ENCODE results near the gene KCNMA1. TPM values are rescaled to one million over a fixed set of nuclear protein-coding genes. Genes with fewer than 3 reads are reported as not detected.

Gene KCNMA1
- total and polyA plus RNA-seq, 9 of the 15 experiments (the other 6 are each of a cell fraction or from before 2014, with no cell fraction given): 0.01 to 0.95 (median 0.15) TPM; not detected in 4

DNA sequence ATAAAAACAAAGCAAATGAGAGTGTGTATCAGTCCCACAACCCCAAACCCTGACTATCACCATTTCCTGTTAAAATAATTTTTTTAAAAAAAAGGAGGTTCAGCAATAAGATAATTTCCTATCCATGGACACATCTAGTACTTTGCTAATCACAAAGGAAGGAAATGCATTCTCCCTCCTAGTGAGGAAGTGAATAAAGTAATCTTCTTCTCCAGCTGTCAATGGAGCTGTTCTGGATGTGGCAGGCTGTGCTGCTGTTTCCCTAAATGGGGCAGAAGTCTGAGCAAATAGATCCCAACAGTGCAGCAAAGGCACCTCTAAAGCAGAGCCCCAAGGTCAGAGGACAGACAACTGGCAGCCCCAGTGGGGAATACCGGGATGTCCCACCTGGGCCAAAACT, 540.0 kb downstream of the KCNMA1 start:
- no peak for TF ChIP-seq HDAC2 (IDR thresholded peaks at IDR 0.05)
- TF ChIP-seq NFIC (IDR thresholded peaks at IDR 0.05): no peak
- TF ChIP-seq LCOR (CRISPR knock-in tag; IDR thresholded peaks at IDR 0.05): no peak
- no peak for TF ChIP-seq KLF6 (CRISPR knock-in tag; IDR thresholded peaks at IDR 0.05; ENCODE audit: borderline replicate concordance)
- 0% methylated on average over 1 of the region's 1 CpG for WGBS (ENCODE audit: insufficient coverage, low coverage, missing lambda C conversion rate)
- in situ Hi-C loops (cut with MboI): no loop called here
- no peak for FAIRE-seq
- no peak overlapping the region for H3K4me3 ChIP-seq
- DNase-seq (ENCODE audit: extremely low read depth in 1 of 4, low spot score in 3 of 4): no peak
- ChIA-PET CTCF (ENCODE audit: low intra/inter-chr PET ratio) (no interaction called here), POLR2A (no interaction called here)
- BruUV-seq (replicated peaks): no TSS peak
- H2AFZ ChIP-seq (ENCODE audit: low read depth, low read length): no peak overlapping the region
- no peaks in the 10 kb centered on the region for H4K20me1 ChIP-seq (replicated peaks; ENCODE audit: control insufficient read depth, insufficient read depth, low read length)
- H3K9me1 ChIP-seq (ENCODE audit: control insufficient read depth, insufficient read depth, low read length): no peaks in the 10 kb centered on the region
- no peaks in the 10 kb centered on the region for H3K4me1 ChIP-seq (replicated peaks in 1 of 2; ENCODE audit: control insufficient read depth in 2 of 2, insufficient read depth in 2 of 2, low read length in 2 of 2)
- H3K27me3 ChIP-seq (ENCODE audit: control insufficient read depth in 2 of 2, insufficient read depth in 2 of 2, low read length in 2 of 2): no peaks in the 10 kb centered on the region
- no peak overlapping the region for H3K4me2 ChIP-seq (ENCODE audit: insufficient read depth, low read length)
- H3K9me3 ChIP-seq (replicated peaks; ENCODE audit: control insufficient read depth, insufficient read depth, low read depth, low read length): no peaks in the 10 kb centered on the region
- no peak for ATAC-seq
- no peaks in the 10 kb centered on the region for H3K79me2 ChIP-seq (ENCODE audit: control insufficient read depth, insufficient read depth, low read length)
- H3K36me3 ChIP-seq (ENCODE audit: control insufficient read depth, insufficient read depth, low read length): no peaks in the 10 kb centered on the region
- no peak overlapping the region for H3K9ac ChIP-seq (ENCODE audit: insufficient read depth in 1 of 2, low read depth in 2 of 2, low read length in 2 of 2)
- intact Hi-C loops (cut with micrococcal nuclease): no loop called here
- H3K27ac ChIP-seq (ENCODE audit: extremely low read depth, low read depth, low read length): no peak overlapping the region

DNA sequence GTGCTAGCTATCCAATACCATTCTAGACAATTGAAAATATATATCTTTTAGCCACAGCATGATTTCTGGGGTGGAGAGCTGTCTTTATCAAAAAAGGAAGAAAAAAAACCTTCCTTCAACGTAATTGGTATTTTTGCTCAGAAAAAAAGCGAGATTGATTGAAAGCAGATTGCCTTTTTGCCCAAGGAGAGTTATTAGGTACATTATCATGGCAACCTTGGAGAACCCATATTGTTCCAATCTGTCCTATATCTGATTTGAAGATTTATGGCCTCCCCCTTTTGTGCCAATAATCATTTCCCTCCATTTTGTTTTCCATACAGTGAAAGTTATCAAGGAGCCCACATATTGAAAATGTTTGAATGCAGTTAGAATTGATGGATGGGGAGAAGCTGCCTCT, 544.5 kb downstream of the KCNMA1 start:
- CTCF ChIA-PET (ENCODE audit: low intra/inter-chr PET ratio): no interaction called here
- Histone ChIP-seq H3K9ac (ENCODE audit: insufficient read depth in 1 of 2, low read depth in 2 of 2, low read length in 2 of 2) (no peak overlapping the region), H3K9me3 (replicated peaks; ENCODE audit: control insufficient read depth, insufficient read depth, low read depth, low read length) (no peaks in the 10 kb centered on the region), H3K36me3 (ENCODE audit: control insufficient read depth, insufficient read depth, low read length) (no peaks in the 10 kb centered on the region), H3K4me1 (replicated peaks in 1 of 2; ENCODE audit: control insufficient read depth in 2 of 2, insufficient read depth in 2 of 2, low read length in 2 of 2) (no peaks in the 10 kb centered on the region), H3K4me2 (ENCODE audit: insufficient read depth, low read length) (no peak overlapping the region), H4K20me1 (replicated peaks; ENCODE audit: control insufficient read depth, insufficient read depth, low read length) (no peaks in the 10 kb centered on the region), H3K4me3 (no peak overlapping the region), H3K9me1 (ENCODE audit: control insufficient read depth, insufficient read depth, low read length) (no peaks in the 10 kb centered on the region), H2AFZ (ENCODE audit: low read depth, low read length) (no peak overlapping the region), H3K27me3 (ENCODE audit: control insufficient read depth in 2 of 2, insufficient read depth in 2 of 2, low read length in 2 of 2) (no peaks in the 10 kb centered on the region), H3K27ac (ENCODE audit: extremely low read depth, low read depth, low read length) (no peak overlapping the region), H3K79me2 (ENCODE audit: control insufficient read depth, insufficient read depth, low read length) (no peaks in the 10 kb centered on the region)
- in situ Hi-C loops (cut with MboI): no loop called here
- BruUV-seq (replicated peaks): no TSS peak
- DNase-seq (ENCODE audit: extremely low read depth in 1 of 4, low spot score in 3 of 4): no peak
- ATAC-seq: no peak
- FAIRE-seq: no peak
- WGBS (ENCODE audit: insufficient coverage, low coverage, missing lambda C conversion rate): 0% methylated on average over 2 of the region's 2 CpGs
- POLR2A ChIA-PET: interaction anchor here (0.7 kb wide), 1 partner anchor 15 kb away, joined by 4 read pairs; no protein-coding TSS in a partner anchor
- intact Hi-C loops (cut with micrococcal nuclease): no loop called here
- TF ChIP-seq KDM1A (IDR thresholded peaks at IDR 0.05) (no peak), SRF (CRISPR knock-in tag; IDR thresholded peaks at IDR 0.05) (no peak), PHTF2 (CRISPR knock-in tag; IDR thresholded peaks at IDR 0.05) (no peak), JUNB (CRISPR knock-in tag; conservative IDR thresholded peaks at IDR 0.05) (no peak), ZNF140 (CRISPR knock-in tag; IDR thresholded peaks at IDR 0.05) (no peak), POLR2AphosphoS5 (IDR thresholded peaks at IDR 0.05; ENCODE audit: control insufficient read depth, insufficient read depth, low read depth, low read length) (no peak), SMARCA5 (IDR thresholded peaks at IDR 0.05) (no peak), PRDM10 (IDR thresholded peaks at IDR 0.05; ENCODE audit: partially characterized antibody) (no peak), NR2C2 (CRISPR knock-in tag; IDR thresholded peaks at IDR 0.05) (no peak), NR2C2 (tag; IDR thresholded peaks at IDR 0.05) (no peak)
